Measurements from ENCODE around the gene DBNDD2. TPM values are rescaled to one million over a fixed set of nuclear protein-coding genes. Genes with fewer than 3 reads are reported as not detected.
A peak's percentile ranks its signal among the peaks of the same experiment; 100 is the strongest.

The DBNDD2 gene
- total RNA-seq, 1 donor from 2014 or later = 362 TPM

DNA sequence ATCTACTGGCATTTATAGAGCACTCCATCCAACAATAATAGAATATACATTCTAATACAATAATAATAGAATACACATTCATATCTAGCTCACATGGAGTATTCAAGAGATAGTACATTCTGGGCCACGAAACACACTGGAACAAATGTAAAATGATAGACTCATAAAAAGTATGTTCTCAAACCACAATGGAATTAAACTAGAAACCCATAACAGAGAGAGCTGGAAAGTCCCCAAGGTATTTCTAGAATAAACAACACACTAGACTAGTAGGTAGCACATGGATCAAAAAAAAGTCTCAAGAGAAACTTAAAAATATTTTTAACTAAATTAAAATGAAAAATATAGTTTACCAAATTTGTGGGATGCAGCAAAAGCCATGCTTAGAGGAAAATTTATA, 20.8 kb upstream of the DBNDD2 start:
- no peaks in the 10 kb centered on the region for H3K36me3 ChIP-seq
- TF ChIP-seq, protein P1, sequence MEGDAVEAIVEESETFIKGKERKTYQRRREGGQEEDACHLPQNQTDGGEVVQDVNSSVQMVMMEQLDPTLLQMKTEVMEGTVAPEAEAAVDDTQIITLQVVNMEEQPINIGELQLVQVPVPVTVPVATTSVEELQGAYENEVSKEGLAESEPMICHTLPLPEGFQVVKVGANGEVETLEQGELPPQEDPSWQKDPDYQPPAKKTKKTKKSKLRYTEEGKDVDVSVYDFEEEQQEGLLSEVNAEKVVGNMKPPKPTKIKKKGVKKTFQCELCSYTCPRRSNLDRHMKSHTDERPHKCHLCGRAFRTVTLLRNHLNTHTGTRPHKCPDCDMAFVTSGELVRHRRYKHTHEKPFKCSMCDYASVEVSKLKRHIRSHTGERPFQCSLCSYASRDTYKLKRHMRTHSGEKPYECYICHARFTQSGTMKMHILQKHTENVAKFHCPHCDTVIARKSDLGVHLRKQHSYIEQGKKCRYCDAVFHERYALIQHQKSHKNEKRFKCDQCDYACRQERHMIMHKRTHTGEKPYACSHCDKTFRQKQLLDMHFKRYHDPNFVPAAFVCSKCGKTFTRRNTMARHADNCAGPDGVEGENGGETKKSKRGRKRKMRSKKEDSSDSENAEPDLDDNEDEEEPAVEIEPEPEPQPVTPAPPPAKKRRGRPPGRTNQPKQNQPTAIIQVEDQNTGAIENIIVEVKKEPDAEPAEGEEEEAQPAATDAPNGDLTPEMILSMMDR (IDR thresholded peaks at IDR 0.05; ENCODE audit: borderline replicate concordance) = no peak
- H3K4me1 ChIP-seq = no peaks in the 10 kb centered on the region
- intact Hi-C loops (cut with micrococcal nuclease) = no loop called here
- no peak for DNase-seq
- H3K4me3 ChIP-seq = no peak overlapping the region
- no peak overlapping the region for H3K27ac ChIP-seq (replicated peaks)
- no peaks in the 10 kb centered on the region for H3K27me3 ChIP-seq (ENCODE audit: low read depth)
- no peaks in the 10 kb centered on the region for H3K9me3 ChIP-seq (replicated peaks)

DNA sequence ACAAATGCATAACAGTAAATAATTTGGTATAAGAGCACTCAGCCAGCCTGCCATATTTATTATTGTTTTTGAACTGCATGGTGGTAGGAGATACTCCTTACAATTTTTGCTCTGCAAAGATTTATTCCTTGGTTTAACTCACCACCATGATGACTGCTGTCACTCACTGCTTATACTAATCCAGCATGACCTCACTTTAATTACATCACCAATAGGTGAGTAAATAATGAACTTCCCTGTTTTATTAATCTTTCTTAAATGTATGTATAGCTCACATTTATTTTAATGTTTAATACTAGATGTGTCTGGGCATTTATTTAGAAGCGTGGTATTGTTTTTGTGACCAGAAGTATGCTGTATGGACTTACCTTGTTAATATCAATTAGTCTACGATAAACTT, 17.2 kb upstream of the DBNDD2 start:
- H3K36me3 ChIP-seq = no peaks in the 10 kb centered on the region
- H3K27me3 ChIP-seq (ENCODE audit: low read depth) = no peaks in the 10 kb centered on the region
- TF ChIP-seq, protein P1 (IDR thresholded peaks at IDR 0.05; ENCODE audit: borderline replicate concordance) = no peak
- H3K27ac ChIP-seq (replicated peaks) = no peak overlapping the region
- H3K4me1 ChIP-seq = no peaks in the 10 kb centered on the region
- no peaks in the 10 kb centered on the region for H3K9me3 ChIP-seq (replicated peaks)
- intact Hi-C loops (cut with micrococcal nuclease) = no loop called here
- no peak for DNase-seq
- no peak overlapping the region for H3K4me3 ChIP-seq

DNA sequence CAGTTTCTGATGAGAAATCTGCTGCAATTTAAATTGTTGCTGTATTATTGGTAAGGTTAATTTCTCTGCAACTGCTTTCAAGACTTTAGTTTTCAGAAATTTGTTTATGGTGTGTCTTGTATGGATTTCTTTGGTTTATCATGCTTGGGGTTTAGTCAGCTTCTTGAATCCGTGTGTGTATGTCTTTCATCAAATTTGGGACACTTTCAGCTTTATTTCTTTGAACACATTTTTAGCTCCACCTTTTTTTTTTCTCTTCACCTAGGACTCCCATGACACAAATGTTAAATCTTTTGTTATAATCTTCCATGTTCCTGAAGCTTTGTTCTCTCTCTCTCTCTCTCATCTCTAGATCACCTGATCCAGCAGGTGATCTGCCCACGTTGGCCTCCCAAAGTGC, 16.5 kb upstream of the DBNDD2 start:
- DNase-seq = no peak
- H3K4me3 ChIP-seq = no peak overlapping the region
- no peaks in the 10 kb centered on the region for H3K9me3 ChIP-seq (replicated peaks)
- H3K4me1 ChIP-seq = no peaks in the 10 kb centered on the region
- H3K27ac ChIP-seq (replicated peaks) = no peak overlapping the region
- no peaks in the 10 kb centered on the region for H3K27me3 ChIP-seq (ENCODE audit: low read depth)
- TF ChIP-seq, protein P1 (IDR thresholded peaks at IDR 0.05; ENCODE audit: borderline replicate concordance) = no peak
- no peaks in the 10 kb centered on the region for H3K36me3 ChIP-seq
- intact Hi-C loops (cut with micrococcal nuclease) = no loop called here

DNA sequence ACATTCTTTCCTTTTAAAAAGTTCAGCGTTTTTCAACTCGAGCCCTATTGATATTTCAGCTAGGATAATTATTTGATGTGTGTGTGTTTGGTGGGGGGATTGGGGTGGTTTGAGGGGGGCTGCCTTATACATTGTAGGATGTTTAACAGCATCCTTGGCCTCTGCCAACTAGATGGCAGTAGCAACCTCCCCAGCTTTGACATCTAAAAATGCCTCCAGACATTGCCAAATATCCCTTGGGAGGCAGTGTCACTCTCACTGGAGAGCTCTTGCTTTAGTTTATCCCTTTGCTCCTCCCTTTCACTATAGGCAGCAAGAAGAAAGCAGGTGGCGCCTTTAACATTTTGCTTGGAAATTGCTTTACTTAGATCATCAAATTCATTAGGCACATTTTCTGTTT, 15.4 kb upstream of the DBNDD2 start:
- H3K4me1 ChIP-seq = no peaks in the 10 kb centered on the region
- intact Hi-C loops (cut with micrococcal nuclease) = no loop called here
- TF ChIP-seq, protein P1 (IDR thresholded peaks at IDR 0.05; ENCODE audit: borderline replicate concordance) = peak; percentile 37

DNA sequence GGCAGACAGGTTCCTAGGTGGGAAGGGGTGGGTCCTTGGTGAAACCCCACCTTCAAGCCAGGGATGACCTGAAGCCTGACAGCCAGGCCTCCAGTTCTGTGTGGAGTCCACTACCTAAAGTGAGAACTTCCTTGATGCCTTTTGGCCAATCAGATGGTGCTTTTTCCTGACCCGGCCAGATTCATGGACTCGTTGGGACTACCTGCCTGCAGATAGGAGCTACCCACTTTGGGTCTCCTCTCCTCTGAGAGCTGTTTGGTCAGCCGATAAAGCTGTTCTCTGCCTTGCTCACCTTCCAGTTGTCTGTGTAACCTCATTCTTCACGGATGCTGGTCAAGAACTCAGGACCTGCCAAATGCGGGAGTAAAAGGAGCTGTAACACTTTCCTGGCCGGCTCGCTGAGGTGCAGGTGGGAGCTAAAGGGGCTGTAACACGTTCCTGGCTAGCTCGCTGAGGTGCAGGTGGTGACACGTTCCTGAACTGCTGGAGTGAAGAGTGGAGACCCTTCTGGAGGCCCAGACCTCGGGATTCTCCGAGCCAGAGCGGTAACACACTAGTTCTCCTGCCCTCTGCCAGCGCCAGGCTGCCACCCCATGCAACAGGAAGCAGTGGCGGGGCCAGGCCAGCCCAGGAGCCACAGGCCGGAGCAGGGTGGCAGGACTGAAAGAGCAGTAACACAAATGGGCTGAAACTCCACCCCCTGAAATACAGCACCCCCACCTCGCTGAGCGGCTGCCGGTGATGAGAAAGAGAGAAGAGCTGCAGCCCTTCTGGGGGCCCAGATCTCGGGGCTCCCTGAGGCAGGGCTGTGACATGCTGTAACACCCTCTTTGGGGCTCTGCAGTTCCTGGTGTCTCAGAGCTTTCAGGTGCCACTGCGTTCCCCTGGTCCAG, 13.6 kb upstream of the DBNDD2 start:
- intact Hi-C loops (cut with micrococcal nuclease) = no loop called here
- TF ChIP-seq, protein P1 (IDR thresholded peaks at IDR 0.05; ENCODE audit: borderline replicate concordance) = no peak
- H3K27me3 ChIP-seq (ENCODE audit: low read depth) = no peaks in the 10 kb centered on the region
- no peaks in the 10 kb centered on the region for H3K36me3 ChIP-seq
- no peaks in the 10 kb centered on the region for H3K9me3 ChIP-seq (replicated peaks)
- no peak overlapping the region for H3K27ac ChIP-seq (replicated peaks)
- no peak overlapping the region for H3K4me3 ChIP-seq
- no peaks in the 10 kb centered on the region for H3K4me1 ChIP-seq
- no peak for DNase-seq

More for the DNA sequence above, 15.4 kb upstream of the DBNDD2 start:
- Histone ChIP-seq H3K4me3 (no peak overlapping the region), H3K9me3 (replicated peaks) (no peaks in the 10 kb centered on the region), H3K27me3 (ENCODE audit: low read depth) (no peaks in the 10 kb centered on the region), H3K27ac (replicated peaks) (no peak overlapping the region), H3K36me3 (no peaks in the 10 kb centered on the region)
- DNase-seq = no peak

Data from left ventricle myocardium inferior (tissue), 1 donor.